GM21825 (cell line): ENCODE results near the gene CCDC40.
"Not testable (repeated sequence)": the region's sequence is repeated elsewhere in the genome, so short reads cannot be mapped to it uniquely, and the experiment has no call there.

Source experiments
- ATAC-seq: cut with Tn5 transposase; IDR thresholded peaks from one replicate; pipeline ENCODE4 v1.9.1; 2021; ENCODE audit warnings: mild to moderate bottlenecking, moderate library complexity; ENCODE audit not compliant: unreplicated experiment

The CCDC40 gene, protein sequence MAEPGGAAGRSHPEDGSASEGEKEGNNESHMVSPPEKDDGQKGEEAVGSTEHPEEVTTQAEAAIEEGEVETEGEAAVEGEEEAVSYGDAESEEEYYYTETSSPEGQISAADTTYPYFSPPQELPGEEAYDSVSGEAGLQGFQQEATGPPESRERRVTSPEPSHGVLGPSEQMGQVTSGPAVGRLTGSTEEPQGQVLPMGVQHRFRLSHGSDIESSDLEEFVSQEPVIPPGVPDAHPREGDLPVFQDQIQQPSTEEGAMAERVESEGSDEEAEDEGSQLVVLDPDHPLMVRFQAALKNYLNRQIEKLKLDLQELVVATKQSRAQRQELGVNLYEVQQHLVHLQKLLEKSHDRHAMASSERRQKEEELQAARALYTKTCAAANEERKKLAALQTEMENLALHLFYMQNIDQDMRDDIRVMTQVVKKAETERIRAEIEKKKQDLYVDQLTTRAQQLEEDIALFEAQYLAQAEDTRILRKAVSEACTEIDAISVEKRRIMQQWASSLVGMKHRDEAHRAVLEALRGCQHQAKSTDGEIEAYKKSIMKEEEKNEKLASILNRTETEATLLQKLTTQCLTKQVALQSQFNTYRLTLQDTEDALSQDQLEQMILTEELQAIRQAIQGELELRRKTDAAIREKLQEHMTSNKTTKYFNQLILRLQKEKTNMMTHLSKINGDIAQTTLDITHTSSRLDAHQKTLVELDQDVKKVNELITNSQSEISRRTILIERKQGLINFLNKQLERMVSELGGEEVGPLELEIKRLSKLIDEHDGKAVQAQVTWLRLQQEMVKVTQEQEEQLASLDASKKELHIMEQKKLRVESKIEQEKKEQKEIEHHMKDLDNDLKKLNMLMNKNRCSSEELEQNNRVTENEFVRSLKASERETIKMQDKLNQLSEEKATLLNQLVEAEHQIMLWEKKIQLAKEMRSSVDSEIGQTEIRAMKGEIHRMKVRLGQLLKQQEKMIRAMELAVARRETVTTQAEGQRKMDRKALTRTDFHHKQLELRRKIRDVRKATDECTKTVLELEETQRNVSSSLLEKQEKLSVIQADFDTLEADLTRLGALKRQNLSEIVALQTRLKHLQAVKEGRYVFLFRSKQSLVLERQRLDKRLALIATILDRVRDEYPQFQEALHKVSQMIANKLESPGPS

GRCh38 chr17:80035937-80036714, at the start of gene CCDC40:
Gene CCDC40, plus strand, starts transcription at chr17:80036642. Its CDS starts 21 bp downstream, at chr17:80036663.
- no peak for ATAC-seq

GRCh38 chr17:79987187-79987934, 49.1 kb upstream of the CCDC40 start:
- no peak for ATAC-seq

DNA sequence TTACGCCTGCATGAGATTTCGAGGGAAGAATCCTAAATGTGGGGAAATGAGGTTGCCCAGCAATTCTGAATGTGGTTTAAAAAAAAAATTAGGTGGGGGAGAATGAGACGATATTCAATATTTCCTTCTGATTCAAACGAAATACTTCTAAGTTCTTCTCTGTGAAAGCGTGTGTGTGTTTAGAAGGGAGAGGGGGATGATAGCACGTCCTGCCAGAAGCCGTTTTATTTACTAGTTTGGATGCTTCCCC, 48.6 kb upstream of the CCDC40 start:
- ATAC-seq = no peak

DNA sequence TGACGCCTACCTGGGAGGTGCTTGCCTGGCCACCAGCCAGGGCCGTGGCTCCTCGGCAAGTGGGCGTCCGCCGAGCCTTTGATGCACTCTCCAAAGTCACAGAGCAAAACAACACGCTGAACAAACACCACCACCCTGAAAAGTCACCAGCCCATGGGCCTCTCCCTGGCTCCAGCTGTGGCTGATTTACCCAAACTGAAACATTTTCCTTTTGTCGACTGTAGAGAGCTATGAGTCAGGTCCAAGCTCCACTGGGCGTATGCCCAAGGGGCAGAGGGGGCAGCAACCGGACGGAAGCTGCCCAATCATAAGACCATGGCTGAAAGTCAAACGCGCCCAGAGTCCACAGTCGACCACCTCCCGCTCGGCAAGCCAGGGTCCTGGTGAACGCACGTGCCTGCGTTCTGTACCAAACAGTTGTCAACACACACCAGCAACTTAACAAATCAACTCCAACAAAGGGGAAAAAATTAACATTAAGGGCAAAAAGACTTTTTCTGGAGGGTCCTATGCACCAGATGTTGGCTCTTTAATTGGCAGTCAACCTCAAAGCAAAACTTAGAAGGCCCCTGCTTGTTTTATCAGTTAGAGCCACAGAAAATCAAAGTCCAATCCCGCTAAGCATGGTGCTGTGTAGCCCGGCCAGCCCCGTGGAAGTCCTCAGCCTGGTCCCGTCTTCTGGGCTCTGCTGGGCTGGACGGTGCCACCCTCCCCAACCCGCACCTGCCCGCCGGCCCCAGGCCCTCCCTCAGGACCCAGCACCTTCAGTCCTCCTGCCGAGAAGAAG, 48.1 kb upstream of the CCDC40 start:
- ATAC-seq = no peak

DNA sequence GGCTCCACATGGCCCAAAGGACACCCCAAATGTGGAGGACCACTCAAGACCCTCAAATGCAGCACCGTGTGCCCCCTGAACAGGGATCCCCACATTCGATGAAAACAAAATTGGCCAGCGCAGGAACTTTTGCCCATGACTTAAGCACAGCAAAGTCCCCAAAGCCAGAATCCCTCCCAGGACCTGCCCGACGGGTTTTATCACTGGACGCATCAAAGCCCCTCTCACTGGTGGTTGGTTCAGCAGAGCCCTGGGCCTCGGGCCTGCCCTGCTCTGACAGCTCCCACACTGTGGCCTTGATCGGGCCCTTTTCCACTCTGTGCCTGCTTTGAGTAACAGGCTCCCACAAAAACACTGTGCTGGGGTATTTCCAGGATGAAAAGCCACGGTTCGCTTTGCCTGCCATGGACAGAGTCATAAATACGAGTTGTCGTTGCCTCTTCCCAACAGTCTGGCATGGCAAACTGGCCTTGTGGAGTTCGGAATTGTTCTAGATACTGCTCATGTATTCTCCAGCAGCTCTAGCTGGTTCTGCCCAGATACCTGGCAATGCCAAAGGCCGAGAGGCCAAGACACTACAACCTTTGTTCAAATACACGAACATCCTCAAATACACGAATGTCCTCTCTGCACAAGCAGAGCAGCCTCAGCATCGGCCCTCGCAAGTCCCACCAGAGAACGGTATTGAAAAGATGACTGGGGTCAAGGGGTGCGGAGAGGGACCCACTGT, 47.2 kb upstream of the CCDC40 start:
- no peak for ATAC-seq

DNA sequence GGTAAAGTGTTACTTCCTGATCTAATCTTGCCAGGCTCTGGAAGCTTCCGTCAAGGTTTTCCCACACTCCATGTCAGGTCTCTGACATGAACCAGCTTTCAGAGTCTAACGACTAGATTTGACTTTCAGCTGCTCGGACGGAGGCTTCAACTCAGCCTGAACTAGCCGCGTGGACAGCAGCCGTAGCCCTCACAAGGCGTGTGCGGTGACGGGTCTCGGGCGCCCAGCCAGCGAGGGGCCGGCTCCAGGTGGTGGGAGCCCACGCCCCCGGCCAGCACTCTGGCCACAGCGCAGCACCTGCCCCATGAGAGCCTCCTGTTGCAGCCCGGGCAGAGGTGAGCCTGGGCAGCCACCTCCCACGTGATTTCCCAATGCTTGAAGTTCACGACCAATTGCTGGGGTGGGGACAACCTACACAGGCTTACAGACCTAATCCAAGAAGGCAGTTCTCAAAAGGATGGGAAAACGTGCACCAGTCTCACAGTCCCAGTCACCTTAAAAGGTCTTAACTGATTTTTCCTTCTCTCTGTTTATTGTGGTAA, 46.3 kb upstream of the CCDC40 start:
- no peak for ATAC-seq

- ATAC-seq = no peak
These were observed 45.7 kb upstream of the CCDC40 start for GRCh38 chr17:79990704-79991103.

DNA sequence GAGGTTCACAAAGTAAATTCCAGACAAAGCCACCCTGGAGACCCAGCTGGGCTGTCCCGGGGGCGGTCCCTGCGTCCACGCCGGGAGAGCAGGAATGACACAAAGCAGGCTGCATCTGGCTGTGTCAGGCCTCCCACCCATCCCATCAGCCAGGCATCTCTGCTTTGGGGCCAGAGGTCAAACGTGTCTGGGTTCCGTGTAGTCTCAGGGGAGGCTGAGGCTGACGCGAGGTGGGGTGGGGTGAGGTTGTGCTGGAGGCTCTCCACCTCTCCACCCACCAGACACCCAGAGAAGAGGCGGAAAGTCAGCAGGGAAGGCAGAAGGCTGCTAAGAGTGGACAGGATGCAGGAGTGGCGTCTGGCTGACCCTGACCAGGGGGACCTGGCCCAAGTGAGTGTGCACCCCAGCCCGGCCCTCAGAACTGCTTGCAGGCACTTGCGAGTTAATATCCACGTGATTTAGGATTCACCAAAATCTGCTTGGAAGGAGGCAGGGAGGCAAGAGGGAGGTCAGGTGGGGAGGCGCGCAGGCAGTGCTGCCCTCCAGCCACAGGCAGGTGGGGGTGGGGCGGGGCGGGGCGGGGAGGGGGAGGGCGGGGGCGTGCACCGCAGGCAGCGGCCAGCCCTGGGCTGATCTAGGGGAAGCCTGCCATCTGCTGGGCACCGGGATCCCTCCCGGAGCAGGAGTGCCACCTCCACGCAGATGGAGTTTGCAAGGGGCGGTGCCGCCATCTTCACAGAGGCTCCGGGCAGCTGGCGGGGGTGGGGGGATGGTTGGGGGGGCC, 45.1 kb upstream of the CCDC40 start:
- no peak for ATAC-seq

GRCh38 chr17:79991924-79992648, 44.4 kb upstream of the CCDC40 start:
- ATAC-seq = no peak

DNA sequence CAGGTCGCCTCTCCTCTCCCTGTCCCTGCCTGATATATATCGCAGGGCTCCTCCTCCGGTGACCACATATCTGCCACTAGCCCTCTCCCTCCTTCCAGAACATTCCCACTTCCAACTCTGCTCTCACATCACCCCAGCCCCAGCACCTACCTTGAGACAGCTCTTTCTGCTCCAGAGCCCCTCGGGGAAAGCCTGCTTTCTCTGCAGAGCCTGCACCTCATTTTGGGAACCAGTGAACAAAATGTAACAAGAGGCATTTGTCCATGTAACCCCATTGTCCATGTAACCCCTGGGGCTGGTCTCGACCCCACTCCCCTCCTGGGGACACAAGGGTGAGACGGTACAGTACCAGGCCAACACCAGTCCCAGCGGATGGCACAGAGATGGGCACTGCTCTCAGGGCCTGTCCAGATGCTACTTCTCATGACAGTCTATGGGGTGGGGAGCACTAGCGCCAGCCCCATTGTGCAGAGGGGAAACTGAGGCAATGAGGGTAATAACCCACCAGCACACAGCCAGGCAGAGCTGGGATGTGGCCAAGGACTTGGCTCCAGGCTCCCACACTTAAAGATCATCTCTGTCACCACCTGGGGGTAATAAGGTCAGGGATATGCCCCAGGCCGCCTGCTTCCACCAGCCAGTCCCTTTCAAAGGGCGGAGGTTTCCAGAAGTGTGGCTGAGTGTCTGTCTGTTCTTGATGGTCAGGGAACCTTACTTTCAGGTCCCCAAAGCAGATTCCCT, 43.6 kb upstream of the CCDC40 start:
- no peak for ATAC-seq

- ATAC-seq = no peak
These were observed 42.8 kb upstream of the CCDC40 start for GRCh38 chr17:79993390-79994227.

DNA sequence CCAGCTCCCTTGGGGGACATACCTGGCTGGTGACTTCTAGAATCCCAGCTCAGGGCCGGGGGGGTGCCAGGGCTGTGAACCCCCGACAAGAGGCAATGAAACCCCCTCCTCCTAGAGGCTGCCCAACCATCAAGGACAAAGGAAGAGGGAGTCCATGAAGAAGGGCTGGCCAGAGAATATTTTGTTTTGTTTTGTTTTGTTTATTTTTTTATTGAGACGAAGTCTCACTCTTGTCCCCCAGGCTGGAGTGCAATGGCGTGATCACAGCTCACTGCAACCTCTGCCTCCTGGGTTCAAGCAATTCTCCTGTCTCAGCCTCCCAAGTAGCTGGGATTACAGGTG, 42.2 kb upstream of the CCDC40 start:
- ATAC-seq = not testable (repeated sequence)

GRCh38 chr17:79994602-79995001, 41.8 kb upstream of the CCDC40 start:
- no peak for ATAC-seq

DNA sequence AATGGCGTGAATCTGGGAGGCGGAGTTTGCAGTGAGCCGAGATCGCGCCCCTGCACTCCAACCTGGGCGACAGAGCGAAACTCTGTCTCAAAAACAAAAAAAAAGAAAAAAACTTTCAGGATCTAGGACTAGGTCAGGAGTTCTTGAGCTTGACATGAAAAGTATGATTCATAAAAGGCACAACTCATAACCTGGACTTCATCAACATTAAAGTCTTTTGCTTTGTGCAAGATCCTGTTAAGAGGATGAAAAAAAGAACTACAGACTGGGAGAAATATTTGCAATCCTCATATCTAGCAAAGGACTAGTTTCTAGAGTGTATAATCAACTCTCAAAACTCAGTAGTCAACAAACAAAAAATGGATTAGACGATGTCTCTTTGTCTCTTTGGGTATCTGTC, 40.7 kb upstream of the CCDC40 start:
- no peak for ATAC-seq

DNA sequence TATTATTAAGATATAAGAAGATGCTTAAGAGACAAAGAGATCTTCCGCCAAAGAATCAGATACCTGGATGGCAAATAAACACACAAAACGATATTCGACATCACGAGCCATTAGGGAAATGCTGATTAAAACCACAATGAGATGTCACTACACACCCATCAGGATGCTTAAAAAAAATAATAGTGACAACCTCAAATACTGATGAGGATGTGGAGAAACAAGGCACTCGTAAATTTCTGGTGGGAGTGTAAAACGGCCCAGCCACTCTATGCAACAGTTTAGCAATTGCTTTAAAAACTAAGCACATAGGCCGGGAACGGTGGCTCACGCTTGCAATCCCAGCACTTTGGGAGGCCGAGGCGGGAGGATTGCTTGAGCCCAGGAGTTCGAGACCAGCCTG, 40.2 kb upstream of the CCDC40 start:
- ATAC-seq = no peak
